Measurements from ENCODE around the gene TRIP4. TPM values are rescaled to one million over a fixed set of nuclear protein-coding genes. Genes with fewer than 3 reads are reported as not detected.
A peak's percentile ranks its signal among the peaks of the same experiment; 100 is the strongest.

Gene TRIP4
- total and polyA plus RNA-seq, 9 of the 15 experiments (the other 6 are each of a cell fraction or from before 2014, with no cell fraction given), result 7.6 to 23.3 (median 16.7) TPM

GRCh38 chr15:64430000-64430735, 42.5 kb downstream of the TRIP4 start (continued):
- TF ChIP-seq AFF1 (IDR thresholded peaks at IDR 0.05; ENCODE audit: low read depth in 1 of 2, partially characterized antibody in 2 of 2) (peak in 1 of 2 experiments; percentile 18), GABPA (tag; conservative IDR thresholded peaks at IDR 0.05; ENCODE audit: low read depth) (no peak), CTBP1 (IDR thresholded peaks at IDR 0.05; ENCODE audit: borderline replicate concordance) (peak; percentile 28; the same call in 1 of the 2 replicates), SRF (CRISPR knock-in tag; IDR thresholded peaks at IDR 0.05) (no peak; a peak in 1 of 4 replicates), KAT2B (IDR thresholded peaks at IDR 0.05; ENCODE audit: low read depth, low read length) (no peak), KLF13 (tag; IDR thresholded peaks at IDR 0.05; ENCODE audit: borderline replicate concordance, low read depth) (no peak), ZNF699 (CRISPR knock-in tag; IDR thresholded peaks at IDR 0.05; ENCODE audit: insufficient replicate concordance) (no peak), HSF4 (CRISPR knock-in tag; IDR thresholded peaks at IDR 0.05; ENCODE audit: borderline replicate concordance) (no peak), ZNF175 (CRISPR knock-in tag; IDR thresholded peaks at IDR 0.05; ENCODE audit: low read depth) (no peak), ZKSCAN1 (IDR thresholded peaks at IDR 0.05; ENCODE audit: low read depth, low read length) (no peak), SAFB (IDR thresholded peaks at IDR 0.05; ENCODE audit: borderline replicate concordance, low read depth, low read length) (no peak), TAF15 (IDR thresholded peaks at IDR 0.05; ENCODE audit: low read depth, low read length) (no peak), FOXJ3 (CRISPR knock-in tag; IDR thresholded peaks at IDR 0.05) (no peak), E2F5 (CRISPR knock-in tag; IDR thresholded peaks at IDR 0.05) (no peak), FOXP4 (CRISPR knock-in tag; IDR thresholded peaks at IDR 0.05; ENCODE audit: borderline replicate concordance) (peak; percentile 84; the same call in 1 of the 2 replicates)

Measured in K562 (cell line).